ENCODE measurements around the gene MARK2. TPM values are rescaled to one million over a fixed set of nuclear protein-coding genes. Genes with fewer than 3 reads are reported as not detected.

MARK2 gene
- total RNA-seq, 4 donors from 2014 or later: 66.3 to 78.7 (median 71.8) TPM

- Histone ChIP-seq H3K9me3 (no peaks in the 10 kb centered on the region), H3K27ac (no peak overlapping the region), H3K4me3 (no peak overlapping the region), H3K36me3 (peaks cover 94% of the 10 kb centered on the region), H3K4me1 (peaks cover 12% of the 10 kb centered on the region), H3K27me3 (no peaks in the 10 kb centered on the region)
- no peak for DNase-seq (ENCODE audit: low spot score in 2 of 2)
- WGBS: 100% methylated on average over 1 of the region's 3 CpGs
- TF ChIP-seq CTCF (IDR thresholded peaks at IDR 0.05) (no peak), POLR2AphosphoS5 (IDR thresholded peaks at IDR 0.05) (no peak), EP300 (IDR thresholded peaks at IDR 0.05) (no peak), POLR2A (IDR thresholded peaks at IDR 0.05) (no peak)
Measured at GRCh38 chr11:63901660-63902059, 62.8 kb downstream of the MARK2 start.

- Histone ChIP-seq H3K9me3 (no peaks in the 10 kb centered on the region), H3K36me3 (peaks cover 95% of the 10 kb centered on the region), H3K4me3 (no peak overlapping the region), H3K27ac (no peak overlapping the region), H3K4me1 (peaks cover 12% of the 10 kb centered on the region), H3K27me3 (no peaks in the 10 kb centered on the region)
- WGBS: 94% methylated on average over 14 of the region's 14 CpGs
- DNase-seq (ENCODE audit: low spot score in 2 of 2): no peak
- no peak for TF ChIP-seq EP300 (IDR thresholded peaks at IDR 0.05)
- no peak for TF ChIP-seq CTCF (IDR thresholded peaks at IDR 0.05)
- TF ChIP-seq POLR2AphosphoS5 (IDR thresholded peaks at IDR 0.05): no peak
- no peak for TF ChIP-seq POLR2A (IDR thresholded peaks at IDR 0.05)
Measured at GRCh38 chr11:63903884-63904283, 65.0 kb downstream of the MARK2 start.

GRCh38 chr11:63904743-63905142, 65.8 kb downstream of the MARK2 start:
- Histone ChIP-seq H3K4me1 (peaks cover 15% of the 10 kb centered on the region), H3K27me3 (no peaks in the 10 kb centered on the region), H3K36me3 (peaks cover 95% of the 10 kb centered on the region), H3K9me3 (no peaks in the 10 kb centered on the region), H3K4me3 (no peak overlapping the region), H3K27ac (no peak overlapping the region)
- DNase-seq (ENCODE audit: low spot score in 2 of 2): no peak
- TF ChIP-seq POLR2AphosphoS5 (IDR thresholded peaks at IDR 0.05) (no peak), EP300 (IDR thresholded peaks at IDR 0.05) (no peak), POLR2A (IDR thresholded peaks at IDR 0.05) (no peak), CTCF (IDR thresholded peaks at IDR 0.05) (no peak)
- 92% methylated on average over 9 of the region's 13 CpGs for WGBS

GRCh38 chr11:63905179-63905578, 66.3 kb downstream of the MARK2 start:
- Histone ChIP-seq H3K36me3 (peaks cover 95% of the 10 kb centered on the region), H3K27ac (no peak overlapping the region), H3K9me3 (no peaks in the 10 kb centered on the region), H3K4me1 (peaks cover 15% of the 10 kb centered on the region), H3K27me3 (no peaks in the 10 kb centered on the region), H3K4me3 (no peak overlapping the region)
- no peak for DNase-seq (ENCODE audit: low spot score in 2 of 2)
- TF ChIP-seq POLR2A (IDR thresholded peaks at IDR 0.05): no peak
- TF ChIP-seq CTCF (IDR thresholded peaks at IDR 0.05): no peak
- no peak for TF ChIP-seq EP300 (IDR thresholded peaks at IDR 0.05)
- no peak for TF ChIP-seq POLR2AphosphoS5 (IDR thresholded peaks at IDR 0.05)
- WGBS: 74% methylated on average over 6 of the region's 6 CpGs

GRCh38 chr11:63906087-63906486, 67.2 kb downstream of the MARK2 start:
- no peak for TF ChIP-seq EP300 (IDR thresholded peaks at IDR 0.05)
- TF ChIP-seq POLR2A (IDR thresholded peaks at IDR 0.05): no peak
- no peak for TF ChIP-seq POLR2AphosphoS5 (IDR thresholded peaks at IDR 0.05)
- TF ChIP-seq CTCF (IDR thresholded peaks at IDR 0.05): no peak
- H3K4me1 ChIP-seq: peaks cover 15% of the 10 kb centered on the region
- no peak for DNase-seq (ENCODE audit: low spot score in 2 of 2)
- no peak overlapping the region for H3K27ac ChIP-seq
- 95% methylated on average over 4 of the region's 4 CpGs for WGBS
- H3K9me3 ChIP-seq: no peaks in the 10 kb centered on the region
- no peaks in the 10 kb centered on the region for H3K27me3 ChIP-seq
- peaks cover 88% of the 10 kb centered on the region for H3K36me3 ChIP-seq
- no peak overlapping the region for H3K4me3 ChIP-seq
